Muscle of back (tissue), 13 donors: Measurements from ENCODE around the gene RPL39L. TPM values are rescaled to one million over a fixed set of nuclear protein-coding genes. Genes with fewer than 3 reads are reported as not detected.
"Not testable (repeated sequence)": the region's sequence is repeated elsewhere in the genome, so short reads cannot be mapped to it uniquely, and the experiment has no call there.

Source experiments
- DNase-seq, 3 donors: peaks; one replicate each; pipeline versions ENCODE4 v3.0.0 to v3.0.0-alpha.2; 2013
- long read RNA-seq, 9 donors: transcript quantifications; one replicate each; lab custom pipeline, GENCODE V29; 2026
- polyA plus RNA-seq, 10 donors: library from polyadenylated mRNA; unstranded; fragments of 120-200 nt; gene quantifications; one replicate each; pipeline ENCODE4 v1.2.1, GENCODE V29; 2013; ENCODE audit not compliant: insufficient read length in 10 of 10

Gene RPL39L
- 10 to 100 TPM in 4 of 10 donors, 1 to 10 TPM in 6; 6.2 to 17.3 (median 9.4) TPM for polyA plus RNA-seq
- long read RNA-seq, donor 1, transcript RPL39L-201 (3 exons, 756 nt) = major isoform, 8 of 8 reads
- long read RNA-seq, donor 1, partial matches to known transcripts = 0 of 8 reads
- long read RNA-seq, donor 1, other reads (novel, unspliced or antisense) = 0 of 8 reads
- long read RNA-seq, donor 2, transcript RPL39L-201 (3 exons, 756 nt) = major isoform, 6 of 8 reads
- long read RNA-seq, donor 2, partial matches to known transcripts = 0 of 8 reads
- long read RNA-seq, donor 2, other reads (novel, unspliced or antisense) = 0 of 8 reads
- long read RNA-seq, donor 3 = 0 reads
- long read RNA-seq, donor 4, partial matches to known transcripts = 0 of 3 reads
- long read RNA-seq, donor 4, other reads (novel, unspliced or antisense) = 0 of 3 reads
- long read RNA-seq, donor 5, transcript RPL39L-201 (3 exons, 756 nt) = major isoform, 7 of 8 reads
- long read RNA-seq, donor 5, partial matches to known transcripts = 0 of 8 reads
- long read RNA-seq, donor 5, other reads (novel, unspliced or antisense) = 0 of 8 reads
- long read RNA-seq, donor 6, transcript RPL39L-201 (3 exons, 756 nt) = major isoform, 13 of 14 reads
- long read RNA-seq, donor 6, partial matches to known transcripts = 0 of 14 reads
- long read RNA-seq, donor 6, other reads (novel, unspliced or antisense) = 0 of 14 reads
- long read RNA-seq, donor 7, transcript RPL39L-201 (3 exons, 756 nt) = major isoform, 5 of 5 reads
- long read RNA-seq, donor 7, partial matches to known transcripts = 0 of 5 reads
- long read RNA-seq, donor 7, other reads (novel, unspliced or antisense) = 0 of 5 reads
- long read RNA-seq, donor 8, transcript RPL39L-201 (3 exons, 756 nt) = major isoform, 6 of 6 reads
- long read RNA-seq, donor 8, partial matches to known transcripts = 0 of 6 reads
- long read RNA-seq, donor 8, other reads (novel, unspliced or antisense) = 0 of 6 reads
- long read RNA-seq, donor 9 = 0 reads

DNA sequence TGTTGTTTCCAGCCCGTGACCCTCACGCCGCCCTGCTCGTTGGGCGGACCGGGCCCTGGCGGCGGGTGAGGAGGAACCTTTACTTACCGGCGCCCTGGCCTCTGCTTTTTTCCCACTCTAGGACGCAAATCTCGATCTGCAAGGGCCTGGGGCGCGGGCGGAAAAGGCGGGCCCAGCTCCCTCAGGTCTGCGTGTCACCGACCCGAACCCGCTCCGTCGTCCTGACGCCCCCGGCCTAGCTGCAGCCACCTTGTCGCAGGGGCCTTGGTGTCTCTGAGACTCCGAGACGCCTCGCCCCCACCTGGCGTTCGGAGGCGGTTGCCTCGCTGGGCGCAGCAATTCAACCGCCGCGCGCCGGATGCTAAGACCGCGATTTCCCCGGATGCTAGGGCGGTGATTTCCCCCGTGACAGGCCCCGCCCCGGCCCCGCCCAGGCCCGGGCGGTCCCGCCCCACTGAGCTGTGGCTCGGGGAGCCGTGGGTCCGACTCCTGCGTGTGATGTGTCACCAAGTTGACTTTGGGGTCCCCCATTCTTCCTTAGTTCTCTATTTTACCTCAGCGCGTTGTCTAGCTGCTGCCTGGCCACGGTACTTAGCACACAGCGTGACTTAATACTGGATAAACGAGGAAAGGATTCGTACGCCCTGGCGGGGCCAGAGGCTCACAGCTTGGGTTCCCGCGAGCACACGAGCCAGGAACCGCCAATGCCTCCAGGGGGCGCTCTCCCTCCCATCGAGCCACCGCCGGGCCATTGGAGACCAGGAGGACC is at the start of gene RPL39L:
Gene RPL39L (minus strand): TSS at position 371 of the 769 bp plus-strand sequence. CDS start 18,196 bp downstream, outside the sequence.
- DNase-seq = peak; percentile 78 to 95 (median 85)

DNA sequence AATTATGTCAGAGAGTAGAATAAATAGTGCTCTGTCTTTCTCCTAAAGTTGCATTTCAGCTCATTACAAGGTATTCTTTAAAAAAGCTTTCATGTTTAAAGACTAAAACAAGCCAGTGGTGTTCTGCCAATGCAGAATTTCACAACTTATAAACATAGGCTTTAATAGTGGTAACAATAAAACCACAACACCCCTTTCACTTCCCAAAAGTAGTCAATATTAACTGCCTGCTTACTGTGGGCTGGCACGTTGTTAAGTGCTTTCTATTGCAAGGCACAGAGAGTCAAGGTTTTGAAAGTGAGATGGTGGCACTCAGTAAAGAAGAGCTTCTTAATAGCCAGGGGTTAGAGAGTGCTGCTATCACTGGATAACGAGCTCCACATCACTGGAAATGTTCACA is 49.6 kb upstream of the RPL39L start:
- no peak for DNase-seq

DNA sequence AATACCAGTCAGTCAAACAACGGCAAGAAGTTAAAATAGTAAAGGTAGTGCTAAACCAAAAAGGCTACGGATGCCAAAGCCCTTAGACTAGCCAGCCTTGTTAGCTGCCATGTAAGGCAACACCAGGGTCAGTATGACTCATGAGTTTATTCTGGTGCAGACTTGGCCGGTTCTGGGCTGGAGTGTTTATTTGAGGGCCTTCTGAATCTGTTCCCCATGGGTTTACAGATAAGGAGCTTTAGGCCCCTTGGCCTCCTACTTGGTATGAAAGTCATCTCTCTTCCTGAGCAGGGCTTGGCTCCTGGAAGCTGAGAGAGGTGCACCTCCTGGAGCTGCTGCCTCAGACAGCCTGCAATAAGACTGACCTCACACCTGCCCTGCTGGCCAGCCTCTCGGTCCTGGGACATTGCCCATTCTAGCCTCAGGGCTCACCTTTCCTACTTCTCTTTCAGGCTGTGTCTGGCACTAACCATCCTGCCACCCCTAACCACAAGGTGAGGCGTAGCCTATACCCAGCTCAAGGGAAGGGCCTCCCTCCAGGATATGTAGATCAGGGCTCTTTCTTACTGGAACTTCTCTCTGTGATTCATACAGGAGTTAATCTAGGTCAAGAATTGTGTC is 47.6 kb upstream of the RPL39L start:
- peak in 2 of 3 donors; percentile 31 to 36 for DNase-seq

DNA sequence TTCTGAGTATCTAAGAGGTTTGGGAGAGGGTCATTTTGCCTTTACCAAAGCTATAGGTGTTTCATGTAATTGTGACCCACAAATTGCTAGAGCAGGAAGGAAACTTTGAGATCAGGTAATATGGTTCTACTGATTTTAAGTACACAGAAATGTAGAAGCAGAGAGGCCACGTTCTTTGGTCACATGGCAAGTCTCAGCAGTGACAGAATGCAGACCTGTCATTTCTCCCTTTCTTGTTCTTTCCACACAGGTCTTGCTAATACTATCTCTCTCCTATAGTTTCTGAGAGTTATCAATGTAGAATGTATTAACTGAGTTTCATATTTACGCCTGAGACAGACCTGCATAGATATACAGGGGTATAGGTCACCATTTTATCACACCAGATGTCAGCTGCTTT is 47.1 kb upstream of the RPL39L start:
- no peak for DNase-seq

DNA sequence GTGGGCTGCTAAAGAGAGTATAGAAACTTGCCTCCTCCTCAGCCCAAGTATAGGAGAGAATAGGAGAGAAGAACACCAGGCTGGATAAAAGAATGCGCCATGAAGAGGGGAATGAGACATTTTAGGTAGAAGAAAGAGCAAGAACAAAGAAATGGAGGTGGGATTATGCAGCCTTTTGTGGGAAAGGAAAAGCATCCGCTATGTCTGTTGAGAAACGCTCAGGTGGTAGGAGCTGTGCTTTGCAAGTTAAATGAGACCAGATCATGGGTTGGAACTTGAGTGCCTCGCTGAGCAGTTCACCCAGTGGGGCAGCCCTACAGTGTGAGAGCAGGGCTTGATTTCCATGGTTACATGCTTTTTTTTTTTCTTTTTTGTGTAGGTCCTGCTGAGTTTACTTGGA is 46.5 kb upstream of the RPL39L start:
- DNase-seq = no peak

DNA sequence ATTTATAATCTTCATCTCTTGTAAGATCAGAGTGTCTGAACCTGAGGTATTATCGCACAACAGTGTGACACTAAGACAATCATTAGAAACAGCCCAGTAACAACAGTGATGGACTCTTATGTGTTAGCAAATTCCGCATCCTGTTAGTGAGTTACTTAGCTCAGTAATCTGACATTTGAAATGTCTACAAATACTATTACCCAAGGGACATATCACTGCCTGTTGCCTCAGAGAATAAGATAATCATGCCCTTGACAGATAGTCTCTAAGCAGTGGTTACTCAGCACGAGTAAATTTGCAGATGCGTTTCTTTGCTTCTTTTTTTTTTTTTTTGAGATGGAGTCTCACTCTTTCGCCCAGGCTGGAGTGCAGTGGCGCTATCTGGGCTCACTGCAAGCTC is 44.6 kb upstream of the RPL39L start:
- no peak for DNase-seq

DNA sequence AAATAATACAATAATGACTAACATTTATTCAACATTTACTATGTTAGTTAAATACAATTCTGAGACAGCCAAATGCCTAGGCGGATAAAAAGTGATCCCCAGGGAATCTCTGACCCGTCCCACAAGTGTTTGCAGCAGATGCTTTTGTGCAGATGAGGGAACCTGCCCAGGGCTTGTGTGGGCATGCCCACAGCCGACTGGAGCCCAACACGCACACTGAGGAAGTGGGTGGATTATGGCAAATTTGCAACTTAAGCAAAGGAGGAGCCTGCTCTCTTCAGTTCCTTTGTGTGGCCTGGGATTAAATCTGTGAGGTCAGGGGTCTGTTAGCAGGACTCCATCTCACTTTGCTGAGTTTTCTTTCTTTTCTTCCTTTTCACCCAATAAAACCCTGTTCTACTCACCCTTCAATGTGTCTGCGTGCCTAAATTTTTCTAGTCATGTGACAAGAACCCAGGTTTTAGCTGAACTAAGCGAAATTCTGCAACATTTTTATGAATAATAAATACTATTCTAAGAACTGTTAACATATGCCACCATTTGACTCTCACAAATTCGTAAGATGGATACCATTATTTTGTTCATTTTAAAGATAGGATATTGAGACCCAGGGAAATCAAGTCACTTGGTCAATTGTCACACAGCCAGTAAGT is 44.0 kb upstream of the RPL39L start:
- DNase-seq = no peak

DNA sequence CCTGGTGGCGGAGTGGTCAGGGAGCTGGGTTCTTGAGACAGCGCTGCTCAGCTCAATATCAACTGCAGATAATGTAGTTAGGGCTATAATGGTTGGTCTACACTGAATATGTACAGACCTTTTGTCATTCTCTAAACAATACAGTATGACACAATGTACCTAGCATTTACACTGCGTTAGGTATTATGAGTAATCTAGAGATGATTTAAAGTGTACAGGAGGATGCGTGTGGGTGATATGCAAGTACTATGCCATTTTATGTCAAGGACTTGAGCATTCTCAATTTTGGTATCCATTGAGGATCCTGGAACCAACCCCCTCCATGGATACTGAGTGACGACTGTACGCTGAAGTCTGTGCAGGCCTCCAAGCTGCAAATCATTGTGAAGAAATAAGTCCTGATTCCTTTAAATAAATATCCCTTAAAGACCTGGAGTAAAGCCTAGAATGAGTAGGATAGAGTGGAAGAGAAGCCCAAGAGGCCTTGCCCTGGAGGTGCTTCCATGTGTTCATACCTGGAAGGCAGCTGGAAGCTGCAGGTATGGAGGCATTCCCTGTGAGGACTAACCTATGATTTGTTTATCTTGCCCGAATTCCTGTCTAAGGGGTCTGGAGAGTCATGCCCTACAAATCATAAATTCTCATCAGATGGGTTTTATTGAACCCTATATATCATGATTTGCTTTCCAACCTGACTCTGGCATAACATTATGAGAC is 42.3 kb upstream of the RPL39L start:
- DNase-seq = no peak

DNA sequence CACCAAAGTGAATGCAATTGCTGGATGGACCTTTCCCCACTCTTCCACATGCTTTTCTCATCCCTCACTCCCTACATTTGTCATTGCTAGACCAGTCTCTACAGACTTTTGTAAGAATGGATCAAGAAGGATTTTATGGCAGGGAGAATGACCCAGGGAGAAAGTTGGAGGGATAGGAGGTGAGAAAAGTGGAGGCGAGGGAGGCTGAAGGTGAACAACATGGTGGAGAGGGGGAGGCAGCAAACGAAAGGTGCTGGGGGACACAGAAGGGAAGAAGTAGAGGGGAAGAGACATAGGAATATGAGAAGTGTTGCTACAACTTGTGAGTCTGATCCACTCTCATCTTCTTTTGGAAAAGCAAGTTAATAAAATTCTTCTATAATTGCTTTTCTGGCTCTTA is 33.6 kb upstream of the RPL39L start:
- no peak for DNase-seq

DNA sequence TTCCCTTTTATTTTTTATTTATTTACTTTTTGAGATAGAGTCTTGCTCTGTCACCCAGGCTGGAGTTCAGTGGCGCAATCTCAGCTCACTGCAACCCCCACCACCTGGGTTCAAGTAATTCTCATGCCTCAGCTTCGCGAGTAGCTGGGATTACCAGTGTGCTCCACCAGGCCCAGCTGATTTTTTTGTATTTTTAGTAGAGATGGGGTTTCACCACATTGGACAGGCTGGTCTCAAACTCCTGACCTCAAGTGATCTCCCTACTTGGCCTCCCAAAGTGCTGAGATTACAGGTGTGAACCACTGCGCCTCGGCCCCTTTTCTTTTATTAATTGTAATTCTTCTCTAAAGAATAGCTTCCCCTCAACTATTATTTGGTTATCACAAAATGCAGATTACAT is 31.6 kb upstream of the RPL39L start:
- DNase-seq = not testable (repeated sequence)

DNA sequence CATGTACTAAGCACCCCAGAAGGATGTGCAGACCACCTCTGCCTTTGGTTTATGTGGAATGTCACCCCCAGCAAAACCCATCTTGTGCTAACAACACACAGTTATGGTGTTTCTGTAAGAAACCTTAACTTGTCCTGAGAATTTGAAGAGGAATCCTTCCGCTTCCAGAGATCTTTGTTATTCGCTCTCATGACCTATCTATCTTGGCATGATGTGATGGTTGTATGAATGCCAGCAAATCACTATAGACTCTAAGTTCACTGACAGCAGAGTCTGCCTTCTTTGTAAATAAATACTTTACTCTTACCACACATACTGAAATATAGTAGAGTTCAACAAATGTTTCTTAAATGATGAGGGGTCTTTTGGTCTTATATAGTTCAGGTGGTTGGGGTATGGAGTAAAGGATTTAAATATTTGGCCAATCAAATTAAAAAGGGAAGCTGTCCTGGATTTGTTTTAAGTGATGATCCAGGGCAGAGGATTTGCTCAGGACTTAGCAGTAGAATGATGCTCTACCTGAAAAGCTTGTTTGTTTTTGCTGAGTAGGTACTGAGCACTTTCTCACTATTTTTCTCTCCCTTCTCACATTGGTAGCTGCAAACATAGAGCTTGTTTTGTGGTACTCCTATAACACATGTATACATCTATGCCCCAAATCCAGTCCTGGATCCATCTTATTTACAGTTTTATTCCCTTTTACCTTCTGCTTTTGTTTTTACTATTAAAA is 30.1 kb upstream of the RPL39L start:
- DNase-seq = no peak

DNA sequence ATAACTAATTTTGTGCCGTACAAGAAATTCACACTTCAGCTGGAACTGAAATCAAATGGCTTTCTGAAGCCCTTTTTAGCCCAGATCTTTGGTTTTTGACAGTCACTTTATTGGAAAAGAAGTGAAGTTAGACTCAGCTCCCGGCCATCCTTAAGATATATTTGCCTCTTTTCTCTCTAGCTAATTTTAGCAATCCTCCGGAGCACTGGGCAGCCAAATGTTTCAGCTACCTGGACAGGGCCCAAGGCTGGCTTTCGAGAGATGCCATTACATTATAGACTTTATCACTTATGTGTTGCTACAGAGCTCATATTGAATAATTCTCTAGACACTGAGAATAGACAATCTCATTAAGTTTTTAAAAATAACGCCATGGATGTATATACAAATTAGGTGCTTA is 28.5 kb upstream of the RPL39L start:
- no peak for DNase-seq

DNA sequence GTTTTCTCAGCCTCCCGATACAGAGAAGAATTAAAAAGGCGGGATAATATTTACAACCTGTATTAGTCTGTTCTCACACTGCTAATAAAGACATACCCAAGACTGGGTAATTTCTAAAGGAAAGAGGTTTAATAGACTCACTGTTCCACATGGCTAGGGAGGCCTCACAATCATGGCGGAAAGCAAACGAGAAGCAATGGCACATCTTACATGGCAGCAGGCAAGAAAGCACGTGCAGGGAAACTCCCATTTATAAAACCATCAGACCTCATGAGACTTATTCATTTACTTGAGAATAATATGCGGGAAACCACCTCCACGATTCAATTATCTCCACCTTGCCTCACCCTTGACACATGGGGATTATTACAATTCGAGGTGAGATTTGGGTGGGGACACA is 27.5 kb upstream of the RPL39L start:
- no peak for DNase-seq

DNA sequence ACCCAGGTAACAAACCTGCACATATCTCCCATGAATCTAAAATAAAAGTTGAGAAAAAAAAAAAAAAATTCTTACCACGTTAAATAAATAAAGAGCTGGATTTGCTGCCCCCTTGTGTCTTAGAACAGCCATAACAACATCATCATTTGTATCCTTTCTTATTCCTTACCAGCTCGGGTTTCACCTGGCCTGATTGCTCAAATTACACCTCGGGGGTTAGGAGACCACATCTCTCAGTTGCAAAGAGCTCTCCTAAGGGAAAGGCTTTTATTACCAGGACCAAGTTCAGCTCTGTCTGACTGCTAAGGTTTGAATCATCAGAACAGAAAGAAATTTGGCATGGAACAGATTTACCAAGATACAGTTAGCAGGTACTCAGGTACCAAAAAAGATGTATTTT is 25.8 kb upstream of the RPL39L start:
- peak; percentile 59 to 72 (median 59) for DNase-seq

DNA sequence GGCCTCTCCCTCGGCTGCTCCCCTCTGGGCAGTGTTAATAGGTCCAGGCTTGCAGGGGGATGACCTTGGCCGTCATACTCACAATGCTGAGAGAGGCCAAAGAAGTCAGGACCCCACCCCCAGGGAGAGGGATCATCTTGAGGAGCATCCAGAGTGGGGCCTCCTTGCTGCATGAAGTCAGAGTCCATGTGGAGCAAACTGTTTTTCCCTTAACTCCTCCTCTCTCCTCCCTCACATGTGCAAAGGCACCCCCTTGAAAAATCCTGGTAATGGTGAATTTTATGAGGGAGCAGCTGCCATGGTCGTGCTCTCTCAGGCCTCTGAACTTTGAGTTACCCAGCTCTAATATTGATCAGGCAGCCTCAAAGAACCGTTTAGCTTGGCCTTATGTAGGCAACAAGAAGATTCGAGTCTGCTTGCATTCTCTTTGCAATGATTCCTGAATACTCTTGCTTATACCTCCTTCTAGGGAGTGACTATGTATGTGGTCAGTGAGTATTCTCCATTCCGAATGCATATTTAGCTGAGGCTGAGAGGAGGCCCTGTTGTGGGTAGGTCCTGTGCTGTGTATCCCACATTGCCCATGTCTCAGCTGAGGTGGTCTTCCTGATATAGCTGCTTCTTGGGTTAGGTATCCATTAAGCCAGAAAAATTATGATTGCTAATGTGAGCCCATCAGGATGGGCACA is 23.1 kb upstream of the RPL39L start:
- DNase-seq = no peak

DNA sequence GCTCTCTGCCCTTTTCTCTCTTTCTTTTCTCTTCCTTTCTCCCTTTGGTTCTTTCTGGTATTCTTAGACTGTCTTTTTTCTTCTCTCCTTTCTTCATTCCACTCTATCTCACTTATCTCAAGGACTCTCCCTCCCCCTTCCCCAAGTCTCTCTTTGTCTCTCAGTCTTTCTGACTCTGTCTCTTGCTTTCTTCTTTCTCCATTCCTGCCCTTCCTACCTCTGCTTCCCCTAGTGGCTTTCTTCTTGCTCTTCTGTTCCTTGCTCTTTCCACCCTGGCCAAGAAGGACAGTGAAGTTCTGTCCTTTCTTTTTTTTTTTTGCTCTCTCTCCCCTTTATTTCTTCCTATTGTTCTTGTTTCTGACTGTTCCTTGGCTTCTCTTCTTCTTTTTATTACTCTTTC is 22.3 kb upstream of the RPL39L start:
- no peak for DNase-seq

DNA sequence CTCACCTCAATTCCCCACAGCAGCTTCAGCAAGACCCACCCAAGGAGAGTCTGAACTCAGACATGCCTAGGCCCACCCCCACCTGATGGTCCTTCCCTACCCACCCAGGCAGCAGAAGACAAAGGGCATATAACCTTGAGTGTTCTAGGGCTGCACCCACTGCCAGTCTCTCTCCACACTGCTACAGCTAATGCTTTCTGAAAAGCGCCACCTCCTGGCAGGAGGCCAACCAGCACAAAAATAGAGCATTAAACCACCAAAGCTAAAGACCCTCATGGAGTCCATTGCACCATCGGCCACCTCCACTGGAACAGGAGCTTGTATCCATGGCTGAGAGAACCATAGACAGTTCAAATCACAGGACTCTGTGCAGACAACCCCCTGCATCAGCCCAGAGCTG is 11.3 kb upstream of the RPL39L start:
- DNase-seq = no peak

DNA sequence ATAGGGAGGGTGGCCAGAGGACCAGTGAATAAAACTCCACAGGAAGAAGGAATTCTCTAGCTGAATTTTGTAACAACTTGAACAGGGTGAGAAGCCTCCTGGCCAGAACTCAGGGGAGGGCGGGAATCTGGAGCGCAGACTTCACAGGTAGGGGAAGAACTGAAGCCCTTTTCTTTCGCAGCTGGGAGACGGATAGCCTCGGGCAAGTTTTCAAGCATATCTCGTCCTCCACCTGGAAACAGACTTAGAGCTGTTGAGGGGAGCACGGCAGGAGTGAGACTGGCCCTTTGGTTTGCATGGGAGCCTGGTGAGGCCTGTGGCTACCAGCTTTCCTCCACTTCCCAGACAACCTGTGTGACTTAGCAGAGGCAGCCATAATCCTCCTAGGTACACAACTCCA is 10.9 kb upstream of the RPL39L start:
- DNase-seq = no peak

DNA sequence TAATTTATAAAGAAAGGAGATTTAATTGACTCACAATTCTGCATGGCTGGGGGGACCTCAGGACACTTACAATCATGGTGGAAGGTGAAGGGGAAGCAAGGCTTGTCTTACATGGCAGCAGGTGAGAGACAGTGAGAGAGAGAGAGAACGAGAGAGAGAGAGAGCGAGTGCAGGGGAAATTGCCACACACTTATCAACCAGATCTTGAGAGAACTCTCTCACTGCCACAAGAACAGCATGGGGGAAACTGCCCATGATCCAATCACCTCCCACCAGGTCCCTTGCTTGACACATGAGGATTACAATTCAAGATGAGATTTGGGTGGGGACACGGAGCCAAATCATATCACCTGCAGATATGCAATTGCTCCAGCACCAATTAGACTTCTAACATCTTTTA is 7.1 kb upstream of the RPL39L start:
- no peak for DNase-seq
